ENCODE measurements around the gene TEAD1. TPM values are rescaled to one million over a fixed set of nuclear protein-coding genes. Genes with fewer than 3 reads are reported as not detected.

The TEAD1 gene
- total RNA-seq, 2 experiments from 2014 or later = 0.59 to 0.65 TPM

GRCh38 chr11:12727563-12728211, 53.5 kb downstream of the TEAD1 start:
- DNase-seq = no peak
- CTCF ChIA-PET = no interaction called here
- Mint-ChIP-seq H3K4me3 (no peak overlapping the region), H3K27me3 (peaks cover 38% of the 10 kb centered on the region), H3K36me3 (ENCODE audit: low read depth) (no peaks in the 10 kb centered on the region), H3K27ac (no peak overlapping the region), H3K4me1 (no peaks in the 10 kb centered on the region), H3K9me3 (ENCODE audit: low read depth) (no peaks in the 10 kb centered on the region)
- intact Hi-C loops (cut with DNase I, micrococcal nuclease) = no loop called here
- POLR2A ChIA-PET = no interaction called here
- ATAC-seq = no peak

DNA sequence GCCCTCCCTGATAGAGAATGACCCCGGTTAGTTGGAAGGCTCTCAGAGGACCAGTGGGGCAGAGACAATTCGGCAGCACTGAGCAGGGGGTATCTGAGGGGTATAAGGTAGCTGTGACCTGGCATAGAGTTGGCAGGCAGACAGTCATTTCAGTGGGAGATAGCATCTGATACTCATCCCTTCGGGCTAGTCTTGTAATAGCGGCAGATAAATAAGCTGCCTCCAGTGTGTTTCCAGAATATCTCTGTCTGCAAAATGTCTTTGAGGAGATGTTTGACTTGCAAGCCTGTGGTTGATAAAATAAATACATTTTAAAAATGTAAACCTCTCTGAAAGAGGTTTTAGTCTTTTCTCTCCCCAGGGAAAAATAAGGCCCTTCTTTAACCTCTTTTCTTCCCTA, 54.2 kb downstream of the TEAD1 start:
- H3K4me1 Mint-ChIP-seq = no peaks in the 10 kb centered on the region
- intact Hi-C loops (cut with DNase I, micrococcal nuclease) = no loop called here
- H3K4me3 Mint-ChIP-seq = no peak overlapping the region
- no peak overlapping the region for H3K27ac Mint-ChIP-seq
- H3K36me3 Mint-ChIP-seq (ENCODE audit: low read depth) = no peaks in the 10 kb centered on the region
- ATAC-seq = no peak
- no peak for DNase-seq
- peaks cover 33% of the 10 kb centered on the region for H3K27me3 Mint-ChIP-seq
- H3K9me3 Mint-ChIP-seq (ENCODE audit: low read depth) = no peaks in the 10 kb centered on the region
- POLR2A ChIA-PET = no interaction called here
- CTCF ChIA-PET = no interaction called here

GRCh38 chr11:12729941-12730340, 55.7 kb downstream of the TEAD1 start:
- no peak for ATAC-seq
- no peak overlapping the region for H3K27ac Mint-ChIP-seq
- DNase-seq = no peak
- no peak overlapping the region for H3K4me3 Mint-ChIP-seq
- ChIA-PET CTCF (no interaction called here), POLR2A (no interaction called here)
- intact Hi-C loops (cut with DNase I, micrococcal nuclease) = no loop called here
- no peaks in the 10 kb centered on the region for H3K9me3 Mint-ChIP-seq (ENCODE audit: low read depth)
- no peaks in the 10 kb centered on the region for H3K4me1 Mint-ChIP-seq
- H3K27me3 Mint-ChIP-seq = peaks cover 22% of the 10 kb centered on the region
- no peaks in the 10 kb centered on the region for H3K36me3 Mint-ChIP-seq (ENCODE audit: low read depth)

DNA sequence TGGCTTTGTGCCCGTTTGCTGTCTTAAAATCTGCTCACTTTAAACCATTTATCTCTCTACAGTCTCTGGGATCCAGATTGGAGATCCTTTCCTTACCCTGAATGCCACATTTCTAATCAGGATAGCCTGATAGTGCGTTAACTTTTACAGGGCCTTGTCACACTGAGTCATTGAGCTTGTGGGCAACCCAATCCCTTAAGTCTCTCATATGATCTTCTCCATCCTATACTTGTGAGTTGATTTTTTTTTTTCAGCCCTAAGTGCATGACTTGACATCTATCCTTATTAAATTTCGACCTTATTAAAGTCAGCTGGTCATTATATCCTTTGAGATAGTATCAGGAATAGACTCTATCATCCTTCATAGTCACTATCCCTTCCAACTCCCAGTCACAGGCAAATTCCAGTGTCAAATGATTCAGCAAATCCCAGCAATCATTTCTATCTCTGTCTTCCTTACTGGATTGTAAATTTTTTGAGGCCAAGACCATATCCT, 57.7 kb downstream of the TEAD1 start:
- intact Hi-C loops (cut with DNase I, micrococcal nuclease) = no loop called here
- no peak for ATAC-seq
- POLR2A ChIA-PET = no interaction called here

GRCh38 chr11:12733091-12733490, 58.9 kb downstream of the TEAD1 start:
- H3K4me3 Mint-ChIP-seq = no peak overlapping the region
- peaks cover 7% of the 10 kb centered on the region for H3K27me3 Mint-ChIP-seq
- ChIA-PET POLR2A (interaction anchor here (0.6 kb wide), 1 partner anchor 14 kb away, joined by 6 read pairs; no protein-coding TSS in a partner anchor), CTCF (no interaction called here)
- no peaks in the 10 kb centered on the region for H3K36me3 Mint-ChIP-seq (ENCODE audit: low read depth)
- DNase-seq (no peak), ATAC-seq (no peak)
- no peak overlapping the region for H3K27ac Mint-ChIP-seq
- no peaks in the 10 kb centered on the region for H3K9me3 Mint-ChIP-seq (ENCODE audit: low read depth)
- intact Hi-C loops (cut with DNase I, micrococcal nuclease) = no loop called here
- no peaks in the 10 kb centered on the region for H3K4me1 Mint-ChIP-seq

More for the DNA sequence above, 57.7 kb downstream of the TEAD1 start:
- CTCF ChIA-PET = interaction anchor here (1.3 kb wide), 1 partner anchor 156 kb away, joined by 7 read pairs; no protein-coding TSS in a partner anchor
- Mint-ChIP-seq H3K36me3 (ENCODE audit: low read depth) (no peaks in the 10 kb centered on the region), H3K27ac (no peak overlapping the region), H3K9me3 (ENCODE audit: low read depth) (no peaks in the 10 kb centered on the region), H3K27me3 (peaks cover 12% of the 10 kb centered on the region), H3K4me1 (no peaks in the 10 kb centered on the region), H3K4me3 (no peak overlapping the region)
- DNase-seq = no peak

GRCh38 chr11:12734625-12735024, 60.4 kb downstream of the TEAD1 start:
- no peak for DNase-seq
- Mint-ChIP-seq H3K4me3 (no peak overlapping the region), H3K9me3 (ENCODE audit: low read depth) (no peaks in the 10 kb centered on the region), H3K27ac (no peak overlapping the region), H3K36me3 (ENCODE audit: low read depth) (no peaks in the 10 kb centered on the region), H3K4me1 (no peaks in the 10 kb centered on the region), H3K27me3 (peaks cover 9% of the 10 kb centered on the region)
- no peak for ATAC-seq
- POLR2A ChIA-PET = no interaction called here
- CTCF ChIA-PET = interaction anchor here (0.6 to 1.3 kb wide), 2 partner anchors 11 to 45 kb away, joined by 3 to 5 read pairs; no protein-coding TSS in a partner anchor
- intact Hi-C loops (cut with DNase I, micrococcal nuclease) = no loop called here

GRCh38 chr11:12735262-12735661, 61.0 kb downstream of the TEAD1 start:
- ChIA-PET CTCF (no interaction called here), POLR2A (no interaction called here)

GRCh38 chr11:12737024-12737423, 62.8 kb downstream of the TEAD1 start:
- ATAC-seq (no peak), DNase-seq (no peak)
- intact Hi-C loops (cut with DNase I, micrococcal nuclease) = no loop called here
- Mint-ChIP-seq H3K9me3 (ENCODE audit: low read depth) (peaks cover 4% of the 10 kb centered on the region), H3K36me3 (ENCODE audit: low read depth) (no peaks in the 10 kb centered on the region), H3K4me3 (no peak overlapping the region), H3K27ac (no peak overlapping the region), H3K27me3 (peaks cover 16% of the 10 kb centered on the region), H3K4me1 (no peaks in the 10 kb centered on the region)
- ChIA-PET CTCF (interaction anchor here (1.7 kb wide), 1 partner anchor 29 kb away, joined by 5 read pairs; no protein-coding TSS in a partner anchor), POLR2A (no interaction called here)

More at GRCh38 chr11:12735262-12735661, 61.0 kb downstream of the TEAD1 start:
- no peaks in the 10 kb centered on the region for H3K4me1 Mint-ChIP-seq
- H3K27ac Mint-ChIP-seq = no peak overlapping the region
- no peak for ATAC-seq
- peaks cover 2% of the 10 kb centered on the region for H3K9me3 Mint-ChIP-seq (ENCODE audit: low read depth)
- H3K4me3 Mint-ChIP-seq = no peak overlapping the region
- intact Hi-C loops (cut with DNase I, micrococcal nuclease) = no loop called here
- no peak for DNase-seq
- H3K27me3 Mint-ChIP-seq = peaks cover 14% of the 10 kb centered on the region
- no peaks in the 10 kb centered on the region for H3K36me3 Mint-ChIP-seq (ENCODE audit: low read depth)

DNA sequence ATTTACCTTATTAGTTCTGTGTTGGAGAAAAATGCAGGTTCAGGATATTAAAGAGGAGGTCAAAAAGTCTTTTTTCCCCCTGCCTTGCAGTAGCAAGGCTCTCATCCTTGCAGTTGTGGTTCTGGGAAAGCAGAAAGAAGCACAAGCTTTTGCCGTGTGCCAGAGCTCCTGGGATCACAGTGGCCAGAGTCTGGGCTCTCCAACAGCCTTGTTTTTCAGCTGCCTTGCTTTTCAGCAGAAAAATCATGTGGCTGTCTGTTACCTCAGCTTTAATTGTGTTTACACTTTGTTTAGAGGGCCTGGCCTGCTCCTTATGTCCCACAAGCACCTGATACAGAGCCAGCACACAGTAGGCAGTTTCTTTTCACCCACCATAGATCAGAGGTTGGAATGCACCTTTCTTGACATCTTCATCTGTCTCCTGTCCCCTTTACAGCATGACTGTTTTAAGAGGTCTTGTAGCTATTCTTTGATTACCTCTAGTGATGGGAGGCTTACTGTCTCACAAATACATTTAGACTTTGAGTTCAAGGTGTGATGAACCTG, 67.5 kb downstream of the TEAD1 start:
- H3K27me3 Mint-ChIP-seq = peaks cover 21% of the 10 kb centered on the region
- ATAC-seq = no peak
- intact Hi-C loops (cut with DNase I, micrococcal nuclease) = no loop called here
- ChIA-PET CTCF (no interaction called here), POLR2A (no interaction called here)
- no peaks in the 10 kb centered on the region for H3K4me1 Mint-ChIP-seq
- no peak overlapping the region for H3K4me3 Mint-ChIP-seq
- no peaks in the 10 kb centered on the region for H3K36me3 Mint-ChIP-seq (ENCODE audit: low read depth)
- no peak for DNase-seq
- H3K27ac Mint-ChIP-seq = no peak overlapping the region
- peaks cover 4% of the 10 kb centered on the region for H3K9me3 Mint-ChIP-seq (ENCODE audit: low read depth)

DNA sequence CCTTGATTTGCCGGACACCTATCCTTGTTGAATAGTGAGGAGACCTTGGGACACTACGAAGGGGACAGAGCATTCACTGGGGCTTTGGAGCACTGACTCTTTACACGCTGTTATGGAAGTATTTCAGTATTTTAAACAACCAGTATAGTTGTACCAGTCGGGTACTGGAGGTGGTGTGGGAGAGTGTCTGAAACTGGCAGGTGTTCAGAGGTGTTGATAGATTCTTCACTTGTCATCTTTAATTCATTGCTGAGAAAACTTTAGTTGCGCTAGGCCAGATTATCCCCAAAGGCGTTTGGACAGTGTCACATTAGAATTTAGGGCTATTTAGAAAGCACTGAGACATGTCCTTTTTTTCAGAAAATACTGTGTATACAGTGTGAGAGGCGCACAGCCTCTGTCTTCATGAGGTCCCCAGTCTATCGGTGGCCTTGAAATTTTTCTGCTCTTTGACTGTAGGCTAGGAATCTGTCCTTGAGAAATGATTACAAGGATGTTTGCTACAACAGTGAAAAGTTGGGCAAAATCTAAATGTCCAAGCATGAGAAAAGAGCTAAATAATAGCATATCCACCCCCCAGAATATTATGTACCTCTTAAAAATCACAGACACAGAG, 69.7 kb downstream of the TEAD1 start:
- ChIA-PET CTCF (no interaction called here), POLR2A (no interaction called here)
- Mint-ChIP-seq H3K27me3 (peaks cover 18% of the 10 kb centered on the region), H3K27ac (no peak overlapping the region), H3K4me1 (no peaks in the 10 kb centered on the region), H3K4me3 (no peak overlapping the region), H3K9me3 (ENCODE audit: low read depth) (peaks cover 4% of the 10 kb centered on the region), H3K36me3 (ENCODE audit: low read depth) (no peaks in the 10 kb centered on the region)
- intact Hi-C loops (cut with DNase I, micrococcal nuclease) = no loop called here
- DNase-seq (no peak), ATAC-seq (no peak)

- H3K36me3 Mint-ChIP-seq (ENCODE audit: low read depth) = no peaks in the 10 kb centered on the region
- intact Hi-C loops (cut with DNase I, micrococcal nuclease) = no loop called here
- no peak for DNase-seq
- no peak overlapping the region for H3K27ac Mint-ChIP-seq
- peaks cover 4% of the 10 kb centered on the region for H3K9me3 Mint-ChIP-seq (ENCODE audit: low read depth)
- H3K27me3 Mint-ChIP-seq = peaks cover 10% of the 10 kb centered on the region
- POLR2A ChIA-PET = no interaction called here
- H3K4me1 Mint-ChIP-seq = no peaks in the 10 kb centered on the region
- no peak for ATAC-seq
- no peak overlapping the region for H3K4me3 Mint-ChIP-seq
- CTCF ChIA-PET = interaction anchor here (0.6 to 1.3 kb wide), 4 partner anchors 11 to 1453 kb away, joined by 3 to 4 read pairs (median 3); no protein-coding TSS in a partner anchor
Measured at GRCh38 chr11:12744826-12745502, 70.7 kb downstream of the TEAD1 start.

All from activated CD4-positive, alpha-beta T cell treated with anti-CD3 and anti-CD28 coated beads for 36 hours (primary cell).